Measurements from ENCODE around the gene PACSIN3.

The PACSIN3 gene

GRCh38 chr11:47175746-47176327, 10.4 kb downstream of the PACSIN3 start:
- DNase-seq: no peak

- DNase-seq: no peak
Observed at GRCh38 chr11:47172740-47173336, 13.4 kb downstream of the PACSIN3 start.

GRCh38 chr11:47171856-47172255, 14.4 kb downstream of the PACSIN3 start:
- DNase-seq: no peak

- no peak for DNase-seq
Observed at GRCh38 chr11:47171061-47171838, 15.0 kb downstream of the PACSIN3 start.

DNA sequence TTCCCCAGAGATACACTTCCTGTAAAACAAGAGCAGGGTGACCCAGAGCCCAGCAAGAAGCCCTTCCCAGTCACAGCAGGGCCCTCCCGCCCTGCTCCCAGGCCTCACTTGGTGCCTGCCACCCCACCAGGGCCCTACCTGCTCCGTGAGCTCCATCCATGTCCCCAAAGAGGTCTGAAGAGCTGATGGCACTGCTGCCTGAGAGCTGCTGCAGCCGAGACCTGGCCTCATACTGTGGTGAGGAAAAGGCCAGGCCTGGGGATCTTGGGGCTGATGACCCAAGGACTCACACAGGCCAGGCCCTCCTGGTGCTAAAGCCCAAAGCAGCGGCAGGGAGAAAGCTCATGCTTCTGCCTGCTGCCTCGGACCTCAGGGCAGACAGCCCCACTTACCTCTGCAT, 19.9 kb downstream of the PACSIN3 start:
- DNase-seq: no peak

- no peak for DNase-seq
Observed at GRCh38 chr11:47165253-47165840, 20.9 kb downstream of the PACSIN3 start.

DNA sequence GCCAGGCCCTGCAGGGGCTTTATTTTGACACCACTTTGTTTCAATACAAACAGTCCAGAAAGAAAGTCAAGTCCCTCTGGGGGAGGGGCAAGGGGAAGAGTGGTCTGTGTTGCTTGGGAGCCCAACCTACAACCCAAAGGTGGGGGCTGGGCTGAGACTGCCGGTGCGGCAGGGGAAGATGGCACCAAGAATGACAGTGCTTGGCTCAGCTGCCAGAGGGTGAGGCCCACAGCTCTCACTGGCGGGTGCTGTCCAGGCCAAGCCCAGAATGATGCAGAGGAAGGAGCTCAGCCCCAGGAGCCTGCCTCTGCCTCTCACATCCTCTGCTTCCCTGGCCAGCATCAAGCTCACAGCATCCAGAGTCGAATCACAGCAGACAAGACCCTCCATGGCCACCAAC, 21.9 kb downstream of the PACSIN3 start:
- no peak for DNase-seq

DNA sequence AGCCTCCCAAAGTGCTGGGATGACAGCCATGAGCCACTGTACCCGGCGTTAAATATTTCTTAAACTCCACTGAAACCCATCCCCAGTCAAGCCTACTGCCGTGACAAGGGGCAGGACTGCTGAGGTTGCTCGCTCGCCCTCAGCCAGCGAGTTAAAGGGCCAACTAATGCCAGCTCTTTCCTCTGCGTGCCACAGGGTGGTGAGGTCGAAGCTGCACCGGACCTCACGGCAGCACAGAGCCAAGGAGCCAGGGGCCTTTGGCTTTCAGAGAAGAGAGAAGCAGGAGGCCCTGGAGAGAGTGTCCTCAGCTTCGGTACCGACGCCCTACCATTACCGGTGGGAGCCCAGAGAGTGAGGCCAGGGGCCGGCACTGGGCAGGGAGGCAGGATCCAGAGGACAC, 22.3 kb downstream of the PACSIN3 start:
- DNase-seq: no peak

GRCh38 chr11:47163193-47163592, 23.0 kb downstream of the PACSIN3 start:
- DNase-seq: no peak

GRCh38 chr11:47162426-47162825, 23.8 kb downstream of the PACSIN3 start:
- DNase-seq: no peak

- no peak for DNase-seq
Observed at GRCh38 chr11:47161890-47162289, 24.3 kb downstream of the PACSIN3 start.

DNA sequence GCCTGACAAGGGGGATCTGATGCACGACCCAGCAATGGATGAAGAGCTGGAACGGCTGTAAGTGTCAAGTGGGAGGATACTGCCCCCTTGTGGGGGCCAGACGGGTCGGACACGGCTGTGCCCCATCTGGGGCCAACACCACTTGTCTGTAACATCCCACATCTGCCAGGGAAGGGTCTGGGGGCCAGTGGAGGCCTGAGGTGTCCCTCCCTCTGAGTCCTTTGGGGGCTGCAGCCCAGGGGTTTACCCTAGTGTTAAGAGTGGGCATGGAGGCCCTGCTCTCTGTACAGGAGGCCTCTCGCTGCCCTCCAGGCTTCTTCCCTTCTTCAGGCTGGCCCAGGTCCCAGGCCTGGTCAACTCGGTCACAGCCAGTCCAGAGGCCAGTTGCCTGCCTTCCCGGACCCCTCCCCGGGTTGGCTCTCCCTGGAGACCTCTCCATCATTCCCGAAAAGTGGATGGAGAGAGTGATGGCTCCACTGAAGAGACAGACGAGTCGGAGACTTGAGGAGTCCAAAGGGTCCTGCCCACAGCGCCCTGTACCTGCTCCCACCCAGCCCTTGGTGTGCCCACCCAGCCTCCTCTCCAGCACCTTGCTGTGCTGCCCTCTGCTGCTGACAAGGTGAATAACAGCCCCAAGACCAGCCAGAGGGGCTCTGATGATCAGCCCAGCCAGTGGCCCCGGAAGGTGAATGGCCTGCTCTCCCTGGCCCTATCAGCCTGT, 24.9 kb downstream of the PACSIN3 start:
- peak; percentile 65 for DNase-seq

GRCh38 chr11:47160753-47161133, 25.5 kb downstream of the PACSIN3 start:
- no peak for DNase-seq

DNA sequence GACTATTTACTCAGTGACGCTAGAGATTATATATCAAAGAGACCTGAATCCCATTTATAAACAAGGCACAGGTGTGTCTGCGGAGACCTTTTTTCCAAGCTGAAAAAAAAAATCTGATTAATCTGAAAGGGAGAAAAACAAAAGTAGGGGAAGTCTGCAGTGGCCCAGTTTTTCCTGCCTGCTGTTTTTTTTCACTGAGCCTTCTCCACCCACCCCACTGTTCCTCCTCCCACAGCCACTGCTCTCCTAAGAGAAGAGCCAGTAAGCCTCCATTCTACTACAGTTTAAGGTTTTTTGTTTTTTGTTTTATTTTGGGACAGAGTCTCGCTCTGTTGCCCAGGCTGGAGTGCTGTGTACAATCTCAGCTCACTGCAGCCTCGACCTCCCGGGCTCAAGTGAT, 28.0 kb downstream of the PACSIN3 start:
- DNase-seq: no peak

- DNase-seq: no peak
Observed at GRCh38 chr11:47157805-47158204, 28.4 kb downstream of the PACSIN3 start.

DNA sequence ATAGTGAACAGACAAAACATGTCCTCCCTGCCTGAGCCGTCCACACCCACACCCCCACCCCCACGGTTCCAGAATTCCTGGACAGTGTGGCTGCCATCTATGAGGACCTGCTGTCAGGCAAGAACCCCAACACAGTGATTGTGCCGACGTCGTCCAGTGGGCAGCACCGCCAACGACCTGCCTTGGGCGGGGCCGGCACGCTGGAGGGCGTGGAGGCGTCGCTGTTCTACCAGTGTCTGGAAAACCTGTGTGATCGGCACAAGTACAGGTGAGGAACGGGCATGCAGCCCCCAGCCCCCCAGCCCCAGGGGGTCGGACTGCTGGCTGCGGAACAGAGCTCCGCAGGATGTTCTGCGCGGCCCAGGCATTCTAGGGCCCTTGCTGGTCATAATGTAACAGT, 29.3 kb downstream of the PACSIN3 start:
- DNase-seq: no peak

DNA sequence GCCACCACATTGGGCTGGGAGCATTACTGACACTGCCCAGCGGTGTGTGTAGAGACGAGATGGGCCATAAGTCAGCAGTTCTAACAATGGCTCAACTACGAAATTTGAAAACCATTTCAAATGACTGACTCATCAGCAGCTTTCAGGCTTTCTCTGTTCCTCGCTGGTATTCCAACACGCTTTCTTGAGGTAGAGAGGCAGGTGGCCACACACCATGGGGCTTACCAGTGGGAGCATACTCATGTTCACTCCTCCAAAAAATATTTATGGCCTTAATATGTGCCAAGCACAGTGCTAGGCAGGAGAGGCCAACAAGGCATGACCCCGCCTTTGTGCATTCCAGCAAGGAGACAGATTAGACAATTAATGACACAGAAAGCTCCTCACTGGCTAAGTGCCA, 29.9 kb downstream of the PACSIN3 start:
- DNase-seq: no peak

GRCh38 chr11:47155879-47156278, 30.4 kb downstream of the PACSIN3 start:
- DNase-seq: no peak

GRCh38 chr11:47154616-47155570, 31.3 kb downstream of the PACSIN3 start:
- no peak for DNase-seq

DNA sequence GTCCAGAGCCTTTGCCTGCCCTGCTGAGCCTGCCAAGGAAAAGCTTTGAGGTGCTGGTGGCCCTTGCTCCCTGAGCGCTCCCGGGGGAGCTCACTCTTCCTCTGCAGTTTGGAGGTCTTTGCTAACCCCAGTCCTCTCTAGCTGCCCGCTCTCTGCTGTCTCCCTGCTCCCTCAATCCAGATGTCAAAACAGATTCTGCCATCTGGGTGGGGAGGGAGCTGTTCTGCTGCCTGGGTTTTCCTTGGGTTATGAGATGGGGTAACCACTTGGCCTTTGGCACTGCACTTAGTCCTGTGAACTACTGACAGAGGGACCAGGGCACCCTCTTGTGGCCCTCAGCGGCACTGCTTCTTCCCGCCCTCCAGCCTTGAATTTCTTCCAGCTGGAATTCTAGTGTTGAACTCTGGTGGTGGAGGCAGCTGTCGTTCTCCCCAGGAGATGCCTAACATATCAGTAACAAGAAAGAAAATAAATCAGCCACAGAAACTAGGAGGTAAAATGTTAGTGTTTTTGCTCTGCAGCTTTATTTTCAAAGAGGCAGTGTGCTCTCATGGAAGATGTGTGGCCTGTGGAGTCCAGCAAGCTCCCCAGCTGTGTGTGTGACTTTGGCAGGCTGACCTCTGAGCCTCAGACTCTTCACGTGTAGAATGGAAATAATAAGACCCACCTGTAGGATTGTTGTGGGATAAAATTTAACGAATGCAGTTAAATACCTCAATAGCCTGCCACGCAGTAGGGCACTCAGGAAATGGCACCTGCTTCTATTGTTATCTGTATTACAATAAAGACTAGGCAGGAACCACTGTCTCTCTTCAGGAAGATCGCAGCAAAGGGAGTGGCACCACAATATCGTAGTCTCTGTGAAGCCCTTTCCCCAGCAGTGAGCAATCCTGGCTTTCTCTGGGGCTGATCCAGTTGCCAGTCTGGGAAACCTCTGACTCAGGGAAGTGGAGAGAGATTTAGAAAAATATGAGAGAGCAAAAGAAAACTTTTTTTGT, 33.0 kb downstream of the PACSIN3 start:
- DNase-seq: peak; percentile 78

All from fibroblast of upper back skin (primary cell).